ENCODE data around the gene ZNF460. TPM values are rescaled to one million over a fixed set of nuclear protein-coding genes. Genes with fewer than 3 reads are reported as not detected.
A peak's percentile ranks its signal among the peaks of the same experiment; 100 is the strongest.

The ZNF460 gene
- total and polyA plus RNA-seq, 2 of the 13 experiments (the other 11 are each of a cell fraction or from before 2014, with no cell fraction given): 14.5 to 44.8 TPM

- TF ChIP-seq, protein P1, sequence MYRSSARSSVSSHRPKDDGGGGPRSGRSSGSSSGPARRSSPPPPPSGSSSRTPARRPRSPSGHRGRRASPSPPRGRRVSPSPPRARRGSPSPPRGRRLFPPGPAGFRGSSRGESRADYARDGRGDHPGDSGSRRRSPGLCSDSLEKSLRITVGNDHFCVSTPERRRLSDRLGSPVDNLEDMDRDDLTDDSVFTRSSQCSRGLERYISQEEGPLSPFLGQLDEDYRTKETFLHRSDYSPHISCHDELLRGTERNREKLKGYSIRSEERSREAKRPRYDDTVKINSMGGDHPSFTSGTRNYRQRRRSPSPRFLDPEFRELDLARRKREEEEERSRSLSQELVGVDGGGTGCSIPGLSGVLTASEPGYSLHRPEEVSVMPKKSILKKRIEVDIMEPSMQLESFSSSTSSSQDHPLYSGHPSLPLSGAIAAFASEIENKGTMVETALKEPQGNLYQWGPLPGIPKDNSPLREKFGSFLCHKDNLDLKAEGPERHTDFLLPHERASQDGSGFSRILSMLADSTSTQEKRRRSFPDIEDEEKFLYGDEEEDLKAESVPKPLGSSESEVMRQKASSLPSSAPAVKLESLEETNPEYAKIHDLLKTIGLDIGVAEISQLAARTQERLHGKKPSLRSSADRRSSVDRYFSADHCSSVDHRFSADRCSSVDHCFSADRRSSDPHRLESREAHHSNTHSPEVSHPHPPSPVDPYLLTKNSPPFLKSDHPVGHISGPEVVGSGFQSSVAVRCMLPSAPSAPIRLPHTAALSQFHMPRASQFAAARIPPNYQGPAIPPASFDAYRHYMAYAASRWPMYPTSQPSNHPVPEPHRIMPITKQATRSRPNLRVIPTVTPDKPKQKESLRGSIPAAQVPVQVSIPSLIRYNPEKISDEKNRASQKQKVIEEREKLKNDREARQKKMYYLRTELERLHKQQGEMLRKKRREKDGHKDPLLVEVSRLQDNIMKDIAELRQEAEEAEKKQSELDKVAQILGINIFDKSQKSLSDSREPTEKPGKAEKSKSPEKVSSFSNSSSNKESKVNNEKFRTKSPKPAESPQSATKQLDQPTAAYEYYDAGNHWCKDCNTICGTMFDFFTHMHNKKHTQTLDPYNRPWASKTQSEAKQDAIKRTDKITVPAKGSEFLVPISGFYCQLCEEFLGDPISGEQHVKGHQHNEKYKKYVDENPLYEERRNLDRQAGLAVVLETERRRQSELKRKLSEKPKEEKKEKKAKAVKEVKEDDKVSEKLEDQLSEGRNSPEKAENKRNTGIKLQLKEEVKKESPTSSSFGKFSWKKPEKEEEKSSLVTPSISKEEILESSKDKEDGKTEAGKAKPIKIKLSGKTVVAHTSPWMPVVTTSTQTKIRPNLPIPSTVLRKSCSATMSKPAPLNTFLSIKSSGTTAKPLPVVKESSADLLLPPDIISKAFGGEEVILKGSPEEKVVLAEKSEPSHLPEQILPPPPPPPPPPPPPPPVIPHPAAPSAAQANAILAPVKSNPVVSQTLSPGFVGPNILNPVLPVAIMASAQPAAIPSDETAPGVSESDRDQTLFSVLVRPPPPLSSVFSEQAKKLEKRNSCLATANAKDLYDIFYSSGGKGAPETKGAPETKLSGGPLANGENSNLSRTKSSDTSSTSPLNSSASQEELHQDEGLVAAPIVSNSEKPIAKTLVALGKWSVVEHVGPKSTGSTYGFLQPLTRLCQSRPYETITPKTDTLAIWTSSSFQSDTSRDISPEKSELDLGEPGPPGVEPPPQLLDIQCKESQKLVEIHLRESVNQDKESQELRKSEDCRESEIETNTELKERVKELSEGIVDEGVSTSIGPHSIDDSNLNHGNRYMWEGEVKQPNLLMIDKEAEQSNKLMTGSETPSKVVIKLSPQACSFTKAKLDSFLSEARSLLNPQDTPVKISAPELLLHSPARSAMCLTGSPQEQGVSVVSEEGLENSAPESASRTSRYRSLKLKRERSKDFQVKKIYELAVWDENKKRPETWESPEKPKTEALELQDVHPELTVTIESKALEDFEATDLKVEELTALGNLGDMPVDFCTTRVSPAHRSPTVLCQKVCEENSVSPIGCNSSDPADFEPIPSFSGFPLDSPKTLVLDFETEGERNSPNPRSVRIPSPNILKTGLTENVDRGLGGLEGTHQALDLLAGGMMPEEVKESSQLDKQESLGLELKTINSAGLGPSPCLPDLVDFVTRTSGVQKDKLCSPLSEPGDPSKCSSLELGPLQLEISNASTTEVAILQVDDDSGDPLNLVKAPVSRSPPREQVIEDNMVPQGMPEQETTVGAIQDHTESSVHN (CRISPR knock-in tag; IDR thresholded peaks at IDR 0.05): peak; percentile 48; the same call in 1 of the 2 replicates
- TF ChIP-seq HCFC1 (IDR thresholded peaks at IDR 0.05; ENCODE audit: low read depth, low read length) (peak; percentile 86), ZFY (CRISPR knock-in tag; IDR thresholded peaks at IDR 0.05) (peak; percentile 100), RCOR2 (CRISPR knock-in tag; IDR thresholded peaks at IDR 0.05) (no peak), RFX3 (CRISPR knock-in tag; IDR thresholded peaks at IDR 0.05) (no peak), SETDB1 (CRISPR knock-in tag; IDR thresholded peaks at IDR 0.05; ENCODE audit: borderline replicate concordance) (no peak), RFX5 (IDR thresholded peaks at IDR 0.05; ENCODE audit: low read depth, low read length) (peak; percentile 78; the same call in 1 of the 2 replicates), ZNF101 (CRISPR knock-in tag; IDR thresholded peaks at IDR 0.05; ENCODE audit: borderline replicate concordance, low read depth) (0 out of 2 replicates have a peak, but pooled peaks have one; percentile 40), CHCHD3 (CRISPR knock-in tag; IDR thresholded peaks at IDR 0.05) (0 out of 2 replicates have a peak, but pooled peaks have one; percentile 44), MAFG (CRISPR knock-in tag; IDR thresholded peaks at IDR 0.05) (0 out of 2 replicates have a peak, but pooled peaks have one; percentile 12), ZNF33A (CRISPR knock-in tag; IDR thresholded peaks at IDR 0.05; ENCODE audit: borderline replicate concordance) (no peak; the same call in 1 of the 2 replicates), ESRRA (CRISPR knock-in tag; IDR thresholded peaks at IDR 0.05; ENCODE audit: low read depth) (no peak), JUND (CRISPR knock-in tag; IDR thresholded peaks at IDR 0.05) (peak; percentile 56; the same call in 1 of the 2 replicates), ZNF703 (CRISPR knock-in tag; IDR thresholded peaks at IDR 0.05; ENCODE audit: borderline replicate concordance) (peak; percentile 55; the same call in 1 of the 2 replicates), ZNF883 (CRISPR knock-in tag; IDR thresholded peaks at IDR 0.05; ENCODE audit: not compliant biosample characterization) (peak; percentile 66), JUN (CRISPR knock-in tag; IDR thresholded peaks at IDR 0.05) (peak; percentile 45; the same call in 1 of the 2 replicates), NCOA5 (CRISPR knock-in tag; IDR thresholded peaks at IDR 0.05) (0 out of 2 replicates have a peak, but pooled peaks have one; percentile 13), TSC22D2 (CRISPR knock-in tag; IDR thresholded peaks at IDR 0.05; ENCODE audit: borderline replicate concordance) (no peak)
These were observed at the start of gene ZNF460 (continued) for GRCh38 chr19:57280165-57280961.
